Upper lobe of right lung (tissue), 1 donor: Measurements from ENCODE around the gene ZNF280B. TPM values are rescaled to one million over a fixed set of nuclear protein-coding genes. Genes with fewer than 3 reads are reported as not detected.
"Not testable (repeated sequence)": the region's sequence is repeated elsewhere in the genome, so short reads cannot be mapped to it uniquely, and the experiment has no call there.

ENCODE experiments used
- ATAC-seq: fragments of 200-7000 bp; cut with Tn5 transposase; one replicate; pipeline ENCODE4 v1.9.1; 2020; ENCODE audit warnings: mild to moderate bottlenecking, moderate library complexity
- DNase-seq: peaks from one replicate; pipeline ENCODE4 v3.0.0-alpha.2; 2020
- H3K27ac ChIP-seq: fragments of 200-600 bp; one replicate; pipeline ENCODE4 v1.8.0; 2022
- H3K27me3 ChIP-seq: fragments of 200-600 bp; one replicate; pipeline ENCODE4 v1.8.0; 2022; ENCODE audit warnings: mild to moderate bottlenecking
- H3K36me3 ChIP-seq: fragments of 200-600 bp; one replicate; pipeline ENCODE4 v1.8.0; 2022
- H3K4me1 ChIP-seq: fragments of 200-600 bp; one replicate; pipeline ENCODE4 v1.8.0; 2022
- H3K4me3 ChIP-seq: fragments of 200-600 bp; one replicate; pipeline ENCODE4 v1.8.0; 2022; ENCODE audit warnings: mild to moderate bottlenecking
- H3K9me3 ChIP-seq: fragments of 200-600 bp; one replicate; pipeline ENCODE4 v1.8.0; 2022
- CTCF ChIP-seq: fragments of 200-600 bp; IDR thresholded peaks from one replicate; pipeline ENCODE4 v1.8.0; 2022; ENCODE audit warnings: antibody characterized with exemption
- intact Hi-C: fragments of 100-400 bp; cut with DNase I; formaldehyde crosslinking; loops from one replicate; pipeline ENCODE4 v1.11.0; 2022
- total RNA-seq: library from RNA; stranded (reverse); fragmentation: NEBNext Ultra II Directional; extraction: Animal tissue kit (Norgen Biotek cat#: 25700); gene quantifications from one replicate; pipeline ENCODE4 v1.2.1, GENCODE V29; 2021
- donor health status: DM: no; HTN: yes; CAD: no; lungs with severe emphysema.

The ZNF280B gene
- total RNA-seq, 1 donor from 2014 or later = 0.49 TPM

- Histone ChIP-seq H3K9me3 (no peaks in the 10 kb centered on the region), H3K4me3 (no peak overlapping the region), H3K4me1 (no peaks in the 10 kb centered on the region), H3K27ac (no peak overlapping the region), H3K36me3 (no peaks in the 10 kb centered on the region), H3K27me3 (no peaks in the 10 kb centered on the region)
- no peak for TF ChIP-seq CTCF
- DNase-seq (no peak), ATAC-seq (peak; percentile 95)
- intact Hi-C loops = no loop called here
Measured at GRCh38 chr22:22450343-22450839, 58.2 kb downstream of the ZNF280B start.

- Histone ChIP-seq H3K36me3 (no peaks in the 10 kb centered on the region), H3K9me3 (no peaks in the 10 kb centered on the region), H3K4me1 (no peaks in the 10 kb centered on the region), H3K27me3 (no peaks in the 10 kb centered on the region), H3K27ac (no peak overlapping the region), H3K4me3 (no peak overlapping the region)
- intact Hi-C loops = no loop called here
- no peak for DNase-seq
- no peak for TF ChIP-seq CTCF
- no peak for ATAC-seq
Measured at GRCh38 chr22:22449819-22450218, 58.7 kb downstream of the ZNF280B start.

GRCh38 chr22:22446517-22446916, 62.0 kb downstream of the ZNF280B start:
- DNase-seq (no peak), ATAC-seq (peak; percentile 50)
- Histone ChIP-seq H3K4me1 (no peaks in the 10 kb centered on the region), H3K27me3 (peaks cover 15% of the 10 kb centered on the region), H3K9me3 (no peaks in the 10 kb centered on the region), H3K4me3 (no peak overlapping the region), H3K27ac (no peak overlapping the region), H3K36me3 (no peaks in the 10 kb centered on the region)
- no peak for TF ChIP-seq CTCF
- intact Hi-C loops = no loop called here

- ATAC-seq, H3K4me1 ChIP-seq, intact Hi-C loops, H3K9me3 ChIP-seq, DNase-seq, H3K36me3 ChIP-seq, H3K4me3 ChIP-seq, H3K27ac ChIP-seq: not testable (repeated sequence)
- peaks cover 21% of the 10 kb centered on the region for H3K27me3 ChIP-seq
Measured at GRCh38 chr22:22444007-22444589, 64.4 kb downstream of the ZNF280B start.

- peaks cover 27% of the 10 kb centered on the region for H3K27me3 ChIP-seq
- no peak for ATAC-seq
Measured at GRCh38 chr22:22442928-22443709, 65.4 kb downstream of the ZNF280B start.

GRCh38 chr22:22441626-22442025, 66.9 kb downstream of the ZNF280B start:
- H3K27ac ChIP-seq, ATAC-seq, H3K36me3 ChIP-seq, DNase-seq, H3K9me3 ChIP-seq, H3K4me1 ChIP-seq, intact Hi-C loops, H3K4me3 ChIP-seq: not testable (repeated sequence)
- peaks cover 42% of the 10 kb centered on the region for H3K27me3 ChIP-seq

More at GRCh38 chr22:22442928-22443709, 65.4 kb downstream of the ZNF280B start:
- H3K36me3 ChIP-seq = no peaks in the 10 kb centered on the region
- H3K27ac ChIP-seq = no peak overlapping the region
- DNase-seq = no peak
- intact Hi-C loops = no loop called here
- no peaks in the 10 kb centered on the region for H3K9me3 ChIP-seq
- no peak for TF ChIP-seq CTCF
- no peak overlapping the region for H3K4me3 ChIP-seq
- H3K4me1 ChIP-seq = no peaks in the 10 kb centered on the region
